ENCODE measurements around the gene CDCP1. TPM values are rescaled to one million over a fixed set of nuclear protein-coding genes. Genes with fewer than 3 reads are reported as not detected.

The CDCP1 gene
- total RNA-seq, 1 donor = 7.6 TPM

GRCh38 chr3:45137656-45138181, 8.5 kb downstream of the CDCP1 start:
- DNase-seq (ENCODE audit: insufficient read length, low spot score, missing footprints) = peak; percentile 76
- H3K4me1 ChIP-seq (ENCODE audit: insufficient read depth, low read length) = peaks cover 62% of the 10 kb centered on the region

GRCh38 chr3:45135959-45136358, 10.2 kb downstream of the CDCP1 start:
- Histone ChIP-seq H3K9me3 (ENCODE audit: low read depth, low read length) (no peaks in the 10 kb centered on the region), H3K4me2 (ENCODE audit: insufficient read depth, low read length) (no peak overlapping the region), H3K36me3 (ENCODE audit: insufficient read depth, low read length) (no peaks in the 10 kb centered on the region), H4K20me1 (ENCODE audit: insufficient read depth, low read length) (no peaks in the 10 kb centered on the region), H3K4me1 (ENCODE audit: insufficient read depth, low read length) (peaks cover 78% of the 10 kb centered on the region), H3K4me3 (ENCODE audit: insufficient read depth, low read length) (no peak overlapping the region), H2AFZ (ENCODE audit: low read length) (no peak overlapping the region), H3K27ac (ENCODE audit: low read depth, low read length) (peak overlapping the region; percentile 31), H3K27me3 (ENCODE audit: insufficient read depth, low read length) (no peaks in the 10 kb centered on the region), H3K79me2 (ENCODE audit: insufficient read depth, low read length) (peaks cover 24% of the 10 kb centered on the region)
- no peak for DNase-seq (ENCODE audit: insufficient read length, low spot score, missing footprints)
- no peak for TF ChIP-seq CTCF (IDR thresholded peaks at IDR 0.05; ENCODE audit: extremely low read depth, low read depth, low read length)

More at GRCh38 chr3:45137656-45138181, 8.5 kb downstream of the CDCP1 start:
- H2AFZ ChIP-seq (ENCODE audit: low read length) = no peak overlapping the region
- H4K20me1 ChIP-seq (ENCODE audit: insufficient read depth, low read length) = no peaks in the 10 kb centered on the region
- H3K4me2 ChIP-seq (ENCODE audit: insufficient read depth, low read length) = no peak overlapping the region
- H3K4me3 ChIP-seq (ENCODE audit: insufficient read depth, low read length) = no peak overlapping the region
- H3K27ac ChIP-seq (ENCODE audit: low read depth, low read length) = peak overlapping the region; percentile 66
- H3K79me2 ChIP-seq (ENCODE audit: insufficient read depth, low read length) = peaks cover 37% of the 10 kb centered on the region
- no peak for TF ChIP-seq CTCF (IDR thresholded peaks at IDR 0.05; ENCODE audit: extremely low read depth, low read depth, low read length)
- no peaks in the 10 kb centered on the region for H3K36me3 ChIP-seq (ENCODE audit: insufficient read depth, low read length)
- H3K9me3 ChIP-seq (ENCODE audit: low read depth, low read length) = no peaks in the 10 kb centered on the region
- no peaks in the 10 kb centered on the region for H3K27me3 ChIP-seq (ENCODE audit: insufficient read depth, low read length)

GRCh38 chr3:45134758-45135521, 11.2 kb downstream of the CDCP1 start:
- Histone ChIP-seq H2AFZ (ENCODE audit: low read length) (no peak overlapping the region), H3K9me3 (ENCODE audit: low read depth, low read length) (no peaks in the 10 kb centered on the region), H3K4me1 (ENCODE audit: insufficient read depth, low read length) (peaks cover 79% of the 10 kb centered on the region), H3K4me2 (ENCODE audit: insufficient read depth, low read length) (no peak overlapping the region), H3K36me3 (ENCODE audit: insufficient read depth, low read length) (no peaks in the 10 kb centered on the region), H3K27ac (ENCODE audit: low read depth, low read length) (peak overlapping the region; percentile 53), H3K79me2 (ENCODE audit: insufficient read depth, low read length) (peaks cover 25% of the 10 kb centered on the region), H4K20me1 (ENCODE audit: insufficient read depth, low read length) (no peaks in the 10 kb centered on the region), H3K27me3 (ENCODE audit: insufficient read depth, low read length) (no peaks in the 10 kb centered on the region), H3K4me3 (ENCODE audit: insufficient read depth, low read length) (no peak overlapping the region)
- DNase-seq (ENCODE audit: insufficient read length, low spot score, missing footprints) = peak; percentile 15
- TF ChIP-seq CTCF (IDR thresholded peaks at IDR 0.05; ENCODE audit: extremely low read depth, low read depth, low read length) = no peak

- peak overlapping the region; percentile 14 for H3K27ac ChIP-seq (ENCODE audit: low read depth, low read length)
- H3K79me2 ChIP-seq (ENCODE audit: insufficient read depth, low read length) = peaks cover 36% of the 10 kb centered on the region
- H3K9me3 ChIP-seq (ENCODE audit: low read depth, low read length) = no peaks in the 10 kb centered on the region
- no peak overlapping the region for H3K4me3 ChIP-seq (ENCODE audit: insufficient read depth, low read length)
- no peaks in the 10 kb centered on the region for H3K36me3 ChIP-seq (ENCODE audit: insufficient read depth, low read length)
- H4K20me1 ChIP-seq (ENCODE audit: insufficient read depth, low read length) = no peaks in the 10 kb centered on the region
- H3K4me1 ChIP-seq (ENCODE audit: insufficient read depth, low read length) = peaks cover 61% of the 10 kb centered on the region
- no peak overlapping the region for H3K4me2 ChIP-seq (ENCODE audit: insufficient read depth, low read length)
- H3K27me3 ChIP-seq (ENCODE audit: insufficient read depth, low read length) = no peaks in the 10 kb centered on the region
- no peak for DNase-seq (ENCODE audit: insufficient read length, low spot score, missing footprints)
- H2AFZ ChIP-seq (ENCODE audit: low read length) = no peak overlapping the region
- TF ChIP-seq CTCF (IDR thresholded peaks at IDR 0.05; ENCODE audit: extremely low read depth, low read depth, low read length) = no peak
Observed at GRCh38 chr3:45132568-45133211, 13.5 kb downstream of the CDCP1 start.

Measured in osteoblast (primary cell).